Measurements from ENCODE around the gene DPH6. TPM values are rescaled to one million over a fixed set of nuclear protein-coding genes. Genes with fewer than 3 reads are reported as not detected.
"Not testable (repeated sequence)": the region's sequence is repeated elsewhere in the genome, so short reads cannot be mapped to it uniquely, and the experiment has no call there.

Gene DPH6
- total RNA-seq, 1 donor, result 15.6 TPM

DNA sequence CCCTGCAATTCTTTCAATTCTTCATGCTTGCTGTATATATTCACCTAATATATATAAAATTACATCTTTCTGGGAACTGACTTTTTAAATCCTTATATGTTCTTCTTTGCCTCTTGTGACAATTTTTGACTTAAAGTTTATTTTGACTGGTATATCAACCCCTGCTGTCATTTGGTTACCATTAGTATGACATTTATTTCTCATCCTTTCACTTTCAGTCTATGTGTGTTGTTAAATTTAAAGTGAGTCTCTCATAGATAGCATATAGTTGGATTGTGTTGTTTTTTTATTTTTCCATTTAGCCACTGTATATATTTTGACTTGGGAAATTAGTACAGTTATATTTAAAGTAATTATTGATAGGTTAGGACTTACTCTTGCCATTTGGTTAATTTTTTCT is 194.9 kb downstream of the DPH6 start:
- DNase-seq (ENCODE audit: low read depth in 2 of 3, low spot score in 2 of 3), result no peak

- no peak for DNase-seq (ENCODE audit: low read depth in 2 of 3, low spot score in 2 of 3)
These were observed 196.0 kb downstream of the DPH6 start for GRCh38 chr15:35349916-35350315.

DNA sequence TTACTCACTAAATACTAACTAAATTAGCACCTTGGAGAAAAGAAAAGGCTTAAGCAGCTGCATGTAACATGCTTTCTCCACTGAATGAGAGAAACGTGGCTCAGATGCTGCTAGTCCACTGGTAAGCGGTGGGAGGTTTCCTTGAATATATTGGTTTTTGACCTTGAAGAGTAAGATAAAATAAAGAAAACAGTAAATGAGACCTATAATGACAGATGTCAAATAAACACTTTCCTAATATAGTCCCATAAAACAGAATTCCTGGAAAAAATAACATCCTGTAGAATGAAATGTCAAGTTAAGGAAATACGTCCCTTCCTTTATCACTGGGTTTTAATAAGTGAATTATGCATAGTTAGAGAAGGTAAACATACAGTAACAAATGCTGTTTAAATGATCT is 215.0 kb downstream of the DPH6 start:
- DNase-seq (ENCODE audit: low read depth in 2 of 3, low spot score in 2 of 3), result no peak

DNA sequence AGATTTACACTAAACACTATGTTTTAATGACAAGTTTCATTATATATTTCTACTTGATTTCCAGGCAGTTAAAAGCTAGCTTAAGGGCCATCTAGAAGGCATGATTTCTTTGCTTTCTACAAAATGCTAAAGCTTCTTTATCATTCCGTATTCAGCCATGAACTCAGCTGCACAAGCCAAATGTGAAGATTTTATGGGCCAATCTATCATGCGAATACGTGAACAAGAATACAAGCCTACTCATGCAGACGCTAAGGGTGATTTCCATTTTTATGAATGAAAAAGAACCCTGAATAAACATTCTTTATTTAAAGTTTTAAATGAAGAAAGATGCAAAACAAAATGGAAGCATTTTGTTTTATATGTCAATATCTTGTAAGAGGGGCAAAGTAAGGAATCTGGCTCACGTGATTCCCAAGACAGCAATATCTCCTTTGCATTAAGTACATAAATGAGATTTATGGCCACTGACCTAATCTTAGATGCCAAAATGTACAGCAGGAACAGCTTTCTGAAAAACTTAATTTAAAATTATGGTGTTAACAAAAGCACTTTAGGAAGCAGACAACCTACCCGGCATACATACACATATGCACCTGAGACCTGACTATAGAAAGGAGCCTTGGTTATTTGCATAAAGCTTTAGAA is 215.8 kb downstream of the DPH6 start:
- no peak for DNase-seq (ENCODE audit: low read depth in 2 of 3, low spot score in 2 of 3)

- no peak for DNase-seq (ENCODE audit: low read depth in 2 of 3, low spot score in 2 of 3)
These were observed 216.4 kb downstream of the DPH6 start for GRCh38 chr15:35329521-35329961.

DNA sequence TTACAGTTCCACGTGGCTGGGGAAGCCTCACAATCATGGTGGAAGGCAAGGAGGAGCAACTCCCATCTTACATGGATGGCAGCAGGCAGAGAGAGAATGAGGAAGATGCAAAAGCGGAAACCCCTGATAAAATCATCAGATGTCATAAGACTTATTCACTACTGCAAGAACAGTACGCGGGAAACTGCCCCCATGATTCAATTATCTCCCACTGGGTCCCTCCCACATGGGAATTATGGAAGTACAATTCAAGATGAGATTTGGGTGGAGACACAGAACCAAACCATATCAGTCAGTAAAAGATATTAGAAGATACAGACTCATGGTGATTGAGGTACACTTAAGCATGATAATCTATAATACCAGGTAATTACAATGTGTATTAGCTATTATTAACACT is 217.1 kb downstream of the DPH6 start:
- not testable (repeated sequence) for DNase-seq (ENCODE audit: low read depth in 2 of 3, low spot score in 2 of 3)

DNA sequence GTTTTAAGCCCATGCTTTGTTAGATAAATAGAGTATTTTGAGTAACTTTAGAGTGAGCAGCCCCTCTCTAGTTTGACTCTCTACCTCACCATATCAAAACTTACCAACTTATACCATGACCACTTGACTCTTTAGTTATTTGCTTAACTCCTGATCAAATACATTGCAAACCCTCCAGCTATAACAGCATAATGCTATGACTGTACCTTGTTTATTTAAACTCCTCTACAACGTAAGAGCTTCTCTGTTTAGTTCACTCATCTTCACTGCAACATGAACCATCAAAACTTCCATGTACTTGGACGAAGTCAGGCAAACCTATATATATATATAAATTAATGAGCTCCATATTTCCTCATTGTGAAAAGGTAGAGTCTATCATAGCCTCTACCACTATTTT is 218.2 kb downstream of the DPH6 start:
- DNase-seq (ENCODE audit: low read depth in 2 of 3, low spot score in 2 of 3), result no peak

GRCh38 chr15:35325374-35325941 is 220.5 kb downstream of the DPH6 start:
- DNase-seq (ENCODE audit: low read depth in 2 of 3, low spot score in 2 of 3), result no peak

GRCh38 chr15:35323141-35323540 is 222.8 kb downstream of the DPH6 start:
- DNase-seq (ENCODE audit: low read depth in 2 of 3, low spot score in 2 of 3), result no peak

DNA sequence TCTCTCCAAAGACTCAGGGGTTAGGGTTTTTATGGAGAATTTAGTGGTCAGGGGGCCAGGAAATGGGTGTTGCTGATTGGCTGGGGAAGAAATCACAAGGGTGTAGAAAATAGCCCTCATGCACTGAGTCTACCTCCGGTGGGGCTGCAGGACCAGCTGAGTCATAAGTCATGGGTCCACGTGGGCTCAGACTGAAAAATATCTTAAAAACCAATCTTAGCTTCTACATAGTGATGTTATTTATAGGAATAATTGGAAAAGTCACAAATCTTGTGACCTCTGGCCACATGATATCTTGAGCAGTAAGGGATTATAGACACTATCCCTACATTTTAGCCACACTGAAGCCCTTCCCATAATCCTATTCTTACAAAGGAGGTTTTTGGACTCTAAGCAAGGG is 224.0 kb downstream of the DPH6 start:
- DNase-seq (ENCODE audit: low read depth in 2 of 3, low spot score in 2 of 3), result no peak

DNA sequence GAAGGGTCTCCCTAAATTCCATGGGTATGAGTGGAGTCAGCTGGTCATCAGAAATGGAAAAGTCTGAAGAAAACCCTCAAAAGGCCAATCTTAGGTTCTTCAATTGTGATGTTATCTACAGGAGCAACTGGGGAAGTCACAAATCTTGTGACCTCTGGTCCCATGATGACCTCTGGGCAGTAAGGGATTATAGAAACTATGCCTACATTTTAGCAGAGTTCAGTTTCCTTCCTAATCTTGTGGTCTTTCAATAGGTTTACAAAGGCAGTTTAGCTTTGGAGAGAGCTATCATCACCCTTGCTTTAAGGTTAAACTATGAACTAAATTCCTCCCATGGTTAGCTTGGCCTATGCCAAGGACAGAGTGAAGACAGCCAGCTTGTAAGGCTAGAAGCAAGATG is 225.1 kb downstream of the DPH6 start:
- DNase-seq (ENCODE audit: low read depth in 2 of 3, low spot score in 2 of 3), result no peak

Small RNAs within 50 kb of the gene (small RNA-seq; reads per million reads assigned to genes)
- gene AC019288.1, result not detected
- not detected for gene MIR3942

Measured in hematopoietic multipotent progenitor cell (in vitro differentiated cells).